Brain microvascular endothelial cell (primary cell): ENCODE results near the gene TCL1A.

Experiments used
- DNase-seq: peaks from one replicate; pipeline ENCODE4 v3.0.0-alpha.2; 2020
- H3K27ac ChIP-seq: fragments of 250-450 bp; sonication (Bioruptor Pico); 2 replicates; pipeline ENCODE4 v1.5.1; 2020; ENCODE audit warnings: mild to moderate bottlenecking, moderate library complexity
- H3K27me3 ChIP-seq: fragments of 250-450 bp; sonication (Bioruptor Pico); replicated peaks from 2 replicates; pipeline ENCODE4 v1.5.1; 2020; ENCODE audit warnings: mild to moderate bottlenecking
- H3K36me3 ChIP-seq: fragments of 250-450 bp; sonication (Bioruptor Pico); replicated peaks from 2 replicates; pipeline ENCODE4 v1.5.1; 2020; ENCODE audit warnings: mild to moderate bottlenecking
- H3K4me3 ChIP-seq: 2 replicates; pipeline ENCODE4 v1.5.1; 2011; ENCODE audit warnings: low read depth, mild to moderate bottlenecking, control low read depth, low read length, moderate library complexity
- CTCF ChIP-seq: IDR thresholded peaks from 2 replicates; pipeline ENCODE4 v1.5.1; 2011; ENCODE audit warnings: low read depth, mild to moderate bottlenecking, moderate library complexity, low read length, control low read depth, inconsistent platforms; ENCODE audit errors: missing control alignments
- in situ Hi-C: cut with HindIII; loops from 2 replicates; pipeline ENCODE4 v1.10.0; 2017; ENCODE audit warnings: low sequenced_read_pairs, low pct_ligation_motif_present

The TCL1A gene

GRCh38 chr14:95679148-95679815, 34.6 kb downstream of the TCL1A start:
- Histone ChIP-seq H3K36me3 (no peaks in the 10 kb centered on the region), H3K27ac (no peak overlapping the region), H3K27me3 (no peaks in the 10 kb centered on the region), H3K4me3 (no peak overlapping the region)
- TF ChIP-seq CTCF: no peak
- in situ Hi-C loops: no loop called here
- no peak for DNase-seq

GRCh38 chr14:95677179-95677835, 36.6 kb downstream of the TCL1A start:
- no peak for DNase-seq

DNA sequence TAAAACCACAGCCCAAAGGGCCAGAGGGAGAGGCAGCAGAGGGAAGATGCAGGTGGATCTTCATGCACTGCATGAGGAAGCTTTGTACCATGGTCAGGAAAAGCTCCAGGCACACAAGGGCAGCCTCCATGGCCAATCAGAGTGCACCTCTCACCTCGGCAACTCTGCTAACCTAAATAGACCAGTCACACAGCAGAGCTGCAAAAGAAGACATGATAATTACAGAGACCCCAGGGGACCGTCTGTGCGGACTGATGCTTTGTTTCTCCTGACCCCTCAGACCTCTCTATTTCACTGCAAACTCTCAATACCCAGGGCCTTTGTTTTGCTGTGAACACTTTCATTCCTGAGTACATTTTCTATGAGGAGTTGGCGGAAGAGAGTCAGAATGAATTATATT, 38.4 kb downstream of the TCL1A start:
- in situ Hi-C loops: no loop called here
- H3K27me3 ChIP-seq: no peaks in the 10 kb centered on the region
- TF ChIP-seq CTCF: no peak
- H3K36me3 ChIP-seq: no peaks in the 10 kb centered on the region
- no peak overlapping the region for H3K27ac ChIP-seq
- no peak overlapping the region for H3K4me3 ChIP-seq
- no peak for DNase-seq

More at GRCh38 chr14:95677179-95677835, 36.6 kb downstream of the TCL1A start:
- in situ Hi-C loops: no loop called here
- H3K4me3 ChIP-seq: no peak overlapping the region
- H3K36me3 ChIP-seq: no peaks in the 10 kb centered on the region
- TF ChIP-seq CTCF: no peak
- no peak overlapping the region for H3K27ac ChIP-seq
- no peaks in the 10 kb centered on the region for H3K27me3 ChIP-seq

GRCh38 chr14:95674613-95675012, 39.3 kb downstream of the TCL1A start:
- H3K36me3 ChIP-seq: no peaks in the 10 kb centered on the region
- in situ Hi-C loops: no loop called here
- H3K4me3 ChIP-seq: no peak overlapping the region
- H3K27me3 ChIP-seq: no peaks in the 10 kb centered on the region
- TF ChIP-seq CTCF: no peak
- no peak for DNase-seq
- no peak overlapping the region for H3K27ac ChIP-seq

GRCh38 chr14:95668235-95668772, 45.6 kb downstream of the TCL1A start:
- in situ Hi-C loops: no loop called here
- Histone ChIP-seq H3K36me3 (no peaks in the 10 kb centered on the region), H3K27me3 (no peaks in the 10 kb centered on the region), H3K4me3 (no peak overlapping the region), H3K27ac (no peak overlapping the region)
- no peak for TF ChIP-seq CTCF
- DNase-seq: no peak
